Panc1 (cell line): ENCODE data around the gene ARHGAP44. TPM values are rescaled to one million over a fixed set of nuclear protein-coding genes. Genes with fewer than 3 reads are reported as not detected.

Experiments
- ATAC-seq: fragments of 200-7000 bp; cut with Tn5 transposase; 2 replicates; pipeline ENCODE4 v1.9.1; 2020; ENCODE audit warnings: mild to moderate bottlenecking, moderate library complexity
- BruUV-seq: library from RNA; stranded (reverse); fragments of 400-500 nt; replicated peaks from 2 replicates; lab custom pipeline; 2021; lab: Mats Ljungman, UMichigan
- CTCF ChIA-PET: fragments of 300-600 bp; sonication (Branson Sonifier 250); formaldehyde crosslinking; loops from one replicate; lab custom pipeline; 2022; ENCODE audit warnings: antibody characterized with exemption; lab: Charles Lee
- POLR2A ChIA-PET: fragments of 300-600 bp; sonication (Branson Sonifier 250); formaldehyde crosslinking; loops from one replicate; lab custom pipeline; 2022; ENCODE audit warnings: antibody characterized with exemption; lab: Charles Lee
- DNase-seq: peaks from one replicate; pipeline ENCODE4 v3.0.0-alpha.2; 2010; ENCODE audit warnings: low read depth, low spot score
- H3K27ac ChIP-seq: 2 replicates; pipeline ENCODE4 v1.5.1; 2011; ENCODE audit warnings: mild to moderate bottlenecking, low read length, inconsistent platforms
- H3K27me3 ChIP-seq: fragments of 200-500 bp; sonication (Bioruptor generic); 2 replicates; pipeline ENCODE4 v1.6.0; 2014; ENCODE audit warnings: low read length, inconsistent platforms; ENCODE audit not compliant: control insufficient read depth, insufficient read depth
- H3K36me3 ChIP-seq: fragments of 200-500 bp; sonication (Bioruptor generic); 2 replicates; pipeline ENCODE4 v1.5.1; 2014; ENCODE audit warnings: inconsistent platforms, mild to moderate bottlenecking, low read length, moderate library complexity; ENCODE audit not compliant: control insufficient read depth, insufficient read depth
- H3K4me1 ChIP-seq: 2 replicates; pipeline ENCODE4 v1.5.1; 2011; ENCODE audit warnings: inconsistent platforms, mild to moderate bottlenecking, low read length, moderate library complexity; ENCODE audit not compliant: control insufficient read depth, insufficient read depth
- H3K4me3 ChIP-seq, 2 experiments: 2 replicates each; pipeline ENCODE4 v1.5.1; 2011 to 2012; ENCODE audit warnings: low read depth in 2 of 2, low read length in 2 of 2, mild to moderate bottlenecking in 2 of 2, inconsistent platforms in 1 of 2, moderate library complexity in 1 of 2
- H3K9me3 ChIP-seq: fragments of 200-500 bp; sonication (Bioruptor generic); 2 replicates; pipeline ENCODE4 v1.5.1; 2014; ENCODE audit warnings: low read depth, mild to moderate bottlenecking, inconsistent platforms, low read length, moderate library complexity; ENCODE audit not compliant: control insufficient read depth, insufficient read depth
- POLR2AphosphoS5 ChIP-seq: IDR thresholded peaks from 2 replicates; pipeline ENCODE4 v1.6.1; 2012; ENCODE audit warnings: mild to moderate bottlenecking, low read depth, low read length, moderate library complexity
- SIN3A ChIP-seq: IDR thresholded peaks from 2 replicates; pipeline ENCODE4 v1.6.1; 2012; ENCODE audit warnings: low read depth, mild to moderate bottlenecking, low read length, moderate library complexity, borderline replicate concordance; ENCODE audit not compliant: insufficient read depth
- TCF7L2 ChIP-seq: IDR thresholded peaks from 2 replicates; pipeline ENCODE4 v1.6.1; 2011; ENCODE audit warnings: mild to moderate bottlenecking, low read depth, low read length, inconsistent platforms
- in situ Hi-C: cut with HindIII; loops from 2 replicates; pipeline ENCODE4 v1.10.0; 2016; ENCODE audit warnings: low sequenced_read_pairs, low pct_unique_long_range_greater_than_20kb
- intact Hi-C: fragments of 100-400 bp; cut with micrococcal nuclease; formaldehyde crosslinking; loops from one replicate; pipeline ENCODE4 v1.10.0; 2022; ENCODE audit not compliant: unreplicated experiment
- total RNA-seq: library from RNA; stranded (reverse); gene quantifications from one replicate; pipeline ENCODE4 v1.2.1, GENCODE V29; 2021; ENCODE audit not compliant: unreplicated experiment
- TF ChIP-seq, protein P1 (sequence below), 2 experiments: IDR thresholded peaks; 2 replicates each; pipeline ENCODE4 v1.6.1; 2011 to 2012; ENCODE audit warnings: low read depth in 2 of 2, control low read depth in 1 of 2, low read length in 1 of 2, mild to moderate bottlenecking in 1 of 2, moderate library complexity in 1 of 2; ENCODE audit not compliant: insufficient read depth in 1 of 2
- TF ChIP-seq, protein P2 (sequence below): fragments of 450-650 bp; IDR thresholded peaks from 2 replicates; pipeline ENCODE4 v1.5.1; 2017; ENCODE audit warnings: mild to moderate bottlenecking

The ARHGAP44 gene
- total RNA-seq, 1 experiment from 2014 or later: 0.80 TPM

DNA sequence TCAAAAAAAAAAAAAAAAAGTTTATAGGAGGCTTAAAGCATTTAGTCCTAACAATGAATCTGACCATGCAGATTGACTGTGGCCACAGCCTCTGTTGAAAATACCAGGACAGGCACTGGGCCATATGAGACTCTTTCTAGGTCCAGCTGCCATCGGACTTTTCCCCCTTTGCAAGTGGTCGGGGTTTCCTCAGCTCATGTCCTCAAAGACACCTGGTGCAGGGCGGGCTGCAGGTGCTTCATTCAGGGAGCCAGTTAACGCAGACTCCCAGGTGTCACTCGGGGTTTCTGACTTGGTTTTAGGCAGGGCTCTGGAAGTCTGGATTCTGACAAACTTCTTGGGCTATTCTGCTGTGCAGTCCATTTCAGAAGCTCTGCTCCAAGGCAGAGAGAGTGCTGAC is 207.6 kb downstream of the ARHGAP44 start:
- Histone ChIP-seq H3K27ac (no peak overlapping the region), H3K27me3 (no peaks in the 10 kb centered on the region), H3K36me3 (peaks cover 18% of the 10 kb centered on the region), H3K4me3 (no peak overlapping the region), H3K4me1 (no peaks in the 10 kb centered on the region), H3K9me3 (no peaks in the 10 kb centered on the region)
- ATAC-seq (no peak), DNase-seq (no peak)
- in situ Hi-C loops: no loop called here
- TF ChIP-seq SIN3A (no peak), POLR2AphosphoS5 (no peak), TCF7L2 (no peak)
- TF ChIP-seq, protein P1, sequence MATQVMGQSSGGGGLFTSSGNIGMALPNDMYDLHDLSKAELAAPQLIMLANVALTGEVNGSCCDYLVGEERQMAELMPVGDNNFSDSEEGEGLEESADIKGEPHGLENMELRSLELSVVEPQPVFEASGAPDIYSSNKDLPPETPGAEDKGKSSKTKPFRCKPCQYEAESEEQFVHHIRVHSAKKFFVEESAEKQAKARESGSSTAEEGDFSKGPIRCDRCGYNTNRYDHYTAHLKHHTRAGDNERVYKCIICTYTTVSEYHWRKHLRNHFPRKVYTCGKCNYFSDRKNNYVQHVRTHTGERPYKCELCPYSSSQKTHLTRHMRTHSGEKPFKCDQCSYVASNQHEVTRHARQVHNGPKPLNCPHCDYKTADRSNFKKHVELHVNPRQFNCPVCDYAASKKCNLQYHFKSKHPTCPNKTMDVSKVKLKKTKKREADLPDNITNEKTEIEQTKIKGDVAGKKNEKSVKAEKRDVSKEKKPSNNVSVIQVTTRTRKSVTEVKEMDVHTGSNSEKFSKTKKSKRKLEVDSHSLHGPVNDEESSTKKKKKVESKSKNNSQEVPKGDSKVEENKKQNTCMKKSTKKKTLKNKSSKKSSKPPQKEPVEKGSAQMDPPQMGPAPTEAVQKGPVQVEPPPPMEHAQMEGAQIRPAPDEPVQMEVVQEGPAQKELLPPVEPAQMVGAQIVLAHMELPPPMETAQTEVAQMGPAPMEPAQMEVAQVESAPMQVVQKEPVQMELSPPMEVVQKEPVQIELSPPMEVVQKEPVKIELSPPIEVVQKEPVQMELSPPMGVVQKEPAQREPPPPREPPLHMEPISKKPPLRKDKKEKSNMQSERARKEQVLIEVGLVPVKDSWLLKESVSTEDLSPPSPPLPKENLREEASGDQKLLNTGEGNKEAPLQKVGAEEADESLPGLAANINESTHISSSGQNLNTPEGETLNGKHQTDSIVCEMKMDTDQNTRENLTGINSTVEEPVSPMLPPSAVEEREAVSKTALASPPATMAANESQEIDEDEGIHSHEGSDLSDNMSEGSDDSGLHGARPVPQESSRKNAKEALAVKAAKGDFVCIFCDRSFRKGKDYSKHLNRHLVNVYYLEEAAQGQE (IDR thresholded peaks at IDR 0.05; ENCODE audit: insufficient read depth in 1 of 2, low read depth in 2 of 2, low read length in 1 of 2): no peak
- TF ChIP-seq, protein P2, sequence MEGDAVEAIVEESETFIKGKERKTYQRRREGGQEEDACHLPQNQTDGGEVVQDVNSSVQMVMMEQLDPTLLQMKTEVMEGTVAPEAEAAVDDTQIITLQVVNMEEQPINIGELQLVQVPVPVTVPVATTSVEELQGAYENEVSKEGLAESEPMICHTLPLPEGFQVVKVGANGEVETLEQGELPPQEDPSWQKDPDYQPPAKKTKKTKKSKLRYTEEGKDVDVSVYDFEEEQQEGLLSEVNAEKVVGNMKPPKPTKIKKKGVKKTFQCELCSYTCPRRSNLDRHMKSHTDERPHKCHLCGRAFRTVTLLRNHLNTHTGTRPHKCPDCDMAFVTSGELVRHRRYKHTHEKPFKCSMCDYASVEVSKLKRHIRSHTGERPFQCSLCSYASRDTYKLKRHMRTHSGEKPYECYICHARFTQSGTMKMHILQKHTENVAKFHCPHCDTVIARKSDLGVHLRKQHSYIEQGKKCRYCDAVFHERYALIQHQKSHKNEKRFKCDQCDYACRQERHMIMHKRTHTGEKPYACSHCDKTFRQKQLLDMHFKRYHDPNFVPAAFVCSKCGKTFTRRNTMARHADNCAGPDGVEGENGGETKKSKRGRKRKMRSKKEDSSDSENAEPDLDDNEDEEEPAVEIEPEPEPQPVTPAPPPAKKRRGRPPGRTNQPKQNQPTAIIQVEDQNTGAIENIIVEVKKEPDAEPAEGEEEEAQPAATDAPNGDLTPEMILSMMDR: no peak
- no TSS peak for BruUV-seq
- intact Hi-C loops: no loop called here
- ChIA-PET POLR2A (no interaction called here), CTCF (no interaction called here)

DNA sequence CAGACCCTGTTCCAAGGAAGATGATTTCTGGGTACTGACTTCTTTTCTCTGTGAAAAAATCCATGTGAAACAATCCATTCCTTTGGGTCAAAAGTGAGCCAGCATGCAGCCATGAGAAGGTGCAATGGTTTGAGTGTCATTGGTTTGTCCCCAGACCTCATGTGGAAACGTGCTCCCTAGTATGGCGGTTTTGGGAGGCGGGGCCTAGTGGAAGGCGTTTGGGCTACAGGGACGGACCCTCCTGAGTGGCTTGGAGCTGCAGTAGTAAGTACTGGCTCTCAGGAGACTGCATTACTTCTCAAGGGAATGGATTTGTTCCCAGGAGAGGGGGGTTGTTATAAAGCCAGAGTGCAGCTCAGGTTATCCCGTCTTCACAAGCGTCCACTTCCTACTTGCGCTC is 209.2 kb downstream of the ARHGAP44 start:
- in situ Hi-C loops: no loop called here
- no peaks in the 10 kb centered on the region for H3K4me1 ChIP-seq
- intact Hi-C loops: no loop called here
- CTCF ChIA-PET: no interaction called here
- H3K9me3 ChIP-seq: no peaks in the 10 kb centered on the region
- H3K27me3 ChIP-seq: no peaks in the 10 kb centered on the region
- H3K27ac ChIP-seq: no peak overlapping the region
- POLR2A ChIA-PET: no interaction called here
- TF ChIP-seq, protein P1 (IDR thresholded peaks at IDR 0.05; ENCODE audit: insufficient read depth in 1 of 2, low read depth in 2 of 2, low read length in 1 of 2): no peak
- no peak for TF ChIP-seq POLR2AphosphoS5
- TF ChIP-seq, protein P2: no peak
- TF ChIP-seq SIN3A: no peak
- TF ChIP-seq TCF7L2: no peak
- H3K4me3 ChIP-seq: no peak overlapping the region
- H3K36me3 ChIP-seq: peaks cover 25% of the 10 kb centered on the region
- no TSS peak for BruUV-seq
- ATAC-seq (no peak), DNase-seq (no peak)
